Ishikawa (cell line): ENCODE results near the gene DCAF5.

Experiments
- EP300 ChIP-seq: IDR thresholded peaks from 2 replicates; pipeline ENCODE4 v1.6.1; 2012; ENCODE audit warnings: borderline replicate concordance
- FOXM1 ChIP-seq: IDR thresholded peaks from 2 replicates; pipeline ENCODE4 v1.6.1; 2012; ENCODE audit warnings: low read depth, borderline replicate concordance
- RAD21 ChIP-seq: IDR thresholded peaks from 2 replicates; pipeline ENCODE4 v1.6.1; 2012; ENCODE audit warnings: low read depth
- TEAD4 ChIP-seq: IDR thresholded peaks from 2 replicates; pipeline ENCODE4 v1.6.1; 2012
- ZBTB7A ChIP-seq: IDR thresholded peaks from 2 replicates; pipeline ENCODE4 v1.6.1; 2012; ENCODE audit warnings: low read depth

DNA sequence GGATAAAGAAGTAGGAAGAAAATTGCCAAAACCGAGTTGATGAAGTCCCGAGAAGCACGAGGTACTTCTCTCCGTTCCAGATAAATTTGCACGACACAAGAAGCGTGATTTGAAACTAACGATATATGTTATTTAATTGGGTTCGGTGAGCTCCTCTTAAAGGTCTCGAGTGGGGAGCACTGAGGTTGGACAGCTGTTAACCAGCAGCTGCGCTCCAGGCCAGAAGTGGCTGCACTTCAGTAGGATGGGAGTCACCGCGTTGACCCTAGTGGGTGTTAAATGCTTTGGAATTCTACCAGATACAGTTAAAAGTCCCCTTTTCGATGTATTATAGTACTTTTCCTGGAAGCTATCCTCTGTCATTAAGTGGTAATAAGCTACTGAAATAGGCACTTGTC lies 953 bp upstream of the DCAF5 start:
- no peak for TF ChIP-seq FOXM1
- TF ChIP-seq TEAD4 = no peak
- no peak for TF ChIP-seq EP300
- no peak for TF ChIP-seq RAD21
- TF ChIP-seq ZBTB7A = no peak
